Immature natural killer cell (primary cell): ENCODE measurements around the gene SPSB4. TPM values are rescaled to one million over a fixed set of nuclear protein-coding genes. Genes with fewer than 3 reads are reported as not detected.

Source experiments
- DNase-seq, 3 donors: peaks; one replicate each; pipeline ENCODE4 v3.0.0; 2022; ENCODE audit warnings: mixed read lengths in 1 of 3
- H3K27ac Mint-ChIP-seq, 6 donors: one replicate each; pipeline ENCODE4 v1.8.0; 2020; ENCODE audit warnings: mixed read lengths in 6 of 6, mild to moderate bottlenecking in 5 of 6, inconsistent platforms in 4 of 6, moderate library complexity in 3 of 6
- H3K27me3 Mint-ChIP-seq, 3 donors: one replicate each; pipeline ENCODE4 v1.8.0; 2020 to 2021; ENCODE audit warnings: low read depth in 3 of 3, mild to moderate bottlenecking in 3 of 3, mixed read lengths in 3 of 3, moderate library complexity in 3 of 3, inconsistent platforms in 1 of 3
- H3K36me3 Mint-ChIP-seq, 3 donors: one replicate each; pipeline ENCODE4 v1.8.0; 2020; ENCODE audit warnings: mixed read lengths in 3 of 3, inconsistent platforms in 2 of 3, mild to moderate bottlenecking in 2 of 3
- H3K4me1 Mint-ChIP-seq, 2 donors: one replicate each; pipeline ENCODE4 v1.8.0; 2020; ENCODE audit warnings: inconsistent platforms in 2 of 2, mild to moderate bottlenecking in 2 of 2, mixed read lengths in 2 of 2, moderate library complexity in 1 of 2
- H3K4me3 Mint-ChIP-seq, 5 donors: one replicate each; pipeline ENCODE4 v1.8.0; 2020; ENCODE audit warnings: mild to moderate bottlenecking in 5 of 5, mixed read lengths in 5 of 5, inconsistent platforms in 3 of 5, moderate library complexity in 3 of 5
- H3K9me3 Mint-ChIP-seq, 6 donors: one replicate each; pipeline ENCODE4 v1.8.0; 2020; ENCODE audit warnings: mild to moderate bottlenecking in 6 of 6, mixed read lengths in 6 of 6, inconsistent platforms in 4 of 6, moderate library complexity in 3 of 6
- polyA plus RNA-seq, 3 donors: library from polyadenylated mRNA; unstranded; fragments of 300-500 nt; fragmentation: Illumina TruSeq; gene quantifications; one replicate each; pipeline ENCODE4 v1.2.3, GENCODE V29; 2021

The SPSB4 gene
- polyA plus RNA-seq, 3 donors from 2014 or later = not detected

- H3K4me1 Mint-ChIP-seq = peaks cover 5 to 12% of the 10 kb centered on the region in 2 donors
- peaks cover 0 to 3% (median 2%) of the 10 kb centered on the region in 3 donors for H3K27me3 Mint-ChIP-seq
- no peaks in the 10 kb centered on the region for H3K9me3 Mint-ChIP-seq
- no peaks in the 10 kb centered on the region for H3K36me3 Mint-ChIP-seq
- H3K4me3 Mint-ChIP-seq = no peak overlapping the region
- H3K27ac Mint-ChIP-seq = no peak overlapping the region
- DNase-seq = no peak
These were observed 21.8 kb downstream of the SPSB4 start for GRCh38 chr3:141072950-141073349.

DNA sequence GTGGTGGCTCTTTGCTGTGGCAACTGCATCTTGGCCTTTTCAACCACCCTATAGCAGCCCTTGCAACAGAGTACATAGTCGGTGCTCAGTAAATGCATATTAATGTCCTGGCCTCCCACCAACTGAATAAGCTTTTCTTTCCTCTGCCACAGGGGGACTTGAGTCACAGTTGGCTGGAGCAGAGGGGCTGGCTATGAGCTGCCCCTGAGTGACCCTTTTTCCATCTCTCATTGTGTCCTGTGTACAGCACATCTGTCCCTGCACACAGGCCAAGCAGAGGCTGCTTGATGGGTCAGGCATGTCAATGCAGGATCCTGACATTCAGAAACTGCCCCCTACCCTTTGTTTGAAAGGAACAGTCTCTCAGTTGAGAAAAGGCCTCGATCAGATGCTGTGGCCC is 22.4 kb downstream of the SPSB4 start:
- H3K9me3 Mint-ChIP-seq = no peaks in the 10 kb centered on the region
- no peaks in the 10 kb centered on the region for H3K36me3 Mint-ChIP-seq
- no peak for DNase-seq
- H3K27ac Mint-ChIP-seq = no peak overlapping the region
- peaks cover 0 to 3% (median 2%) of the 10 kb centered on the region in 3 donors for H3K27me3 Mint-ChIP-seq
- no peak overlapping the region for H3K4me3 Mint-ChIP-seq
- H3K4me1 Mint-ChIP-seq = peaks cover 5 to 12% of the 10 kb centered on the region in 2 donors

DNA sequence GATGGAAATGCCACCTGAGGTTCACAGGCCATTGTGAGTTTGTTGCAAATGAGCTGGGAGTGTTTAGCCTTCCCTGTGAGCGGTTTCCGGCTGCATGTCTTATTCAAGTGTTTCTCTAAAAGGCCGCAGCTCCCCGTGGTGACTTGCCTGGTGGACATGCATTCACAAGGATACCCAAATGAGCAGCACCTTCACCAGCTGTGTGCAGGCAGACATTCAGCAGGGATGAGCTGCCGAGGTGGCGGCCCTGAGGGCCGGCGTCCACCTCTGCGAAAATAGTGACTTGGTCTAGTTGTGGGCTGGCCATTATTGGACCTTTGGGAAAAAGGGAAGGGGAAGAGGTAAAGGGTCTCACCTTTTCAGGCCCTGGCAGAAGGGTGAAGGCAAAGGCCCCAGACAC is 23.4 kb downstream of the SPSB4 start:
- peaks cover 0 to 3% (median 2%) of the 10 kb centered on the region in 3 donors for H3K27me3 Mint-ChIP-seq
- no peaks in the 10 kb centered on the region for H3K9me3 Mint-ChIP-seq

GRCh38 chr3:141076036-141076773 is 25.1 kb downstream of the SPSB4 start:
- Mint-ChIP-seq H3K27me3 (peaks cover 0 to 3% (median 2%) of the 10 kb centered on the region in 3 donors), H3K9me3 (no peaks in the 10 kb centered on the region), H3K36me3 (no peaks in the 10 kb centered on the region), H3K4me3 (peak overlapping the region in 1 of 5 donors; percentile 45), H3K4me1 (peaks cover 5 to 12% of the 10 kb centered on the region in 2 donors), H3K27ac (peak overlapping the region in 1 of 6 donors; percentile 18)
- DNase-seq = no peak

More for the DNA sequence above, 23.4 kb downstream of the SPSB4 start:
- no peak for DNase-seq
- no peak overlapping the region for H3K27ac Mint-ChIP-seq
- H3K36me3 Mint-ChIP-seq = no peaks in the 10 kb centered on the region
- H3K4me1 Mint-ChIP-seq = peaks cover 5 to 12% of the 10 kb centered on the region in 2 donors
- H3K4me3 Mint-ChIP-seq = no peak overlapping the region

GRCh38 chr3:141076797-141077571 is 25.8 kb downstream of the SPSB4 start:
- H3K4me3 Mint-ChIP-seq = peak overlapping the region in 3 of 5 donors; percentile 45 to 71 (median 61)
- peak in 1 of 3 donors; percentile 3 for DNase-seq
- H3K4me1 Mint-ChIP-seq = peaks cover 5 to 12% of the 10 kb centered on the region in 2 donors
- H3K27me3 Mint-ChIP-seq = peaks cover 0 to 3% (median 3%) of the 10 kb centered on the region in 3 donors
- no peak overlapping the region for H3K27ac Mint-ChIP-seq
- H3K9me3 Mint-ChIP-seq = no peaks in the 10 kb centered on the region
- H3K36me3 Mint-ChIP-seq = no peaks in the 10 kb centered on the region

- no peaks in the 10 kb centered on the region for H3K9me3 Mint-ChIP-seq
- H3K4me3 Mint-ChIP-seq = peak overlapping the region in 2 of 5 donors; percentile 45 to 61
- H3K36me3 Mint-ChIP-seq = no peaks in the 10 kb centered on the region
- no peak for DNase-seq
- peaks cover 0 to 3% (median 3%) of the 10 kb centered on the region in 3 donors for H3K27me3 Mint-ChIP-seq
- no peak overlapping the region for H3K27ac Mint-ChIP-seq
- peaks cover 5 to 12% of the 10 kb centered on the region in 2 donors for H3K4me1 Mint-ChIP-seq
These were observed 26.5 kb downstream of the SPSB4 start for GRCh38 chr3:141077631-141078030.

DNA sequence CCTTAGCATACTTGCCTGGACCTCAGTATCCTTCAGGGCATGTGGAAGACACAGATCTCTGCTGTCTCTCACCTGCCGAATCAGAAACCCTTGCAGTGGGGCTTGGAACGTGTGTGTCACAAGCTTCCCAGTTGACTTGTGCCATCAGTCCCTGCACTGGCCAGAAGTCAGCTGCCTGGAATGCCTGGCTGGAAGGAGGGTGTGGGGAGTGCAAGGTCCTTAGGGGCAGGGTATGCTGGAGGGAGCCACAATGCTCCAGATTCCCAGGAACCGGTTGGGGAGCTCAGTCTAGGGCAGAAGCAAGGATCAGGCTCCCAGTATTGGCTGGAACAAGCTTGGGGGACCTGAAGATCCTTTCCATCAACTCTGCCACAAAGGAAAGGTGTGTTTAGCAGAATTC is 27.1 kb downstream of the SPSB4 start:
- no peak for DNase-seq
- H3K4me3 Mint-ChIP-seq = no peak overlapping the region
- H3K36me3 Mint-ChIP-seq = no peaks in the 10 kb centered on the region
- H3K27me3 Mint-ChIP-seq = peaks cover 0 to 3% (median 3%) of the 10 kb centered on the region in 3 donors
- H3K27ac Mint-ChIP-seq = no peak overlapping the region
- peaks cover 5 to 12% of the 10 kb centered on the region in 2 donors for H3K4me1 Mint-ChIP-seq
- H3K9me3 Mint-ChIP-seq = no peaks in the 10 kb centered on the region

DNA sequence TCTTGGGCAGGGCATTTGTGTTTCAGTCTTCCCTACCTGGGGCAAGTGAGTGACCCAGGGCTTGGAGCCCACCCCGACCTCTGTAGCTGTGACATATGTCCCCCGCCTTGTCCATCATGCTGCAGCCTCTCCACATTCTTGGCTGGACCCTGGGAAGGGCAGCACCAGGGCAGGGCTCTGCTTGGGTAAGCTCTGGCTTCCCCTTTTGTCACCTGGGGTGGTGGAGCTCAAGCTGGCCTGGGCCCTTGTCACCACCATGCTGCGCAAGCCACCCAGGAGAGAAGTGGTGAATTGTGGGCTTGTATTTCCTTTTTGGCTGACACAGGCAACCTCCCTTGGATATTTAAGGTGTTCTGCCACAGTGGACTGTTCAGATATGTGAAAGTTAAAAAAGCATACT is 29.3 kb downstream of the SPSB4 start:
- Mint-ChIP-seq H3K36me3 (no peaks in the 10 kb centered on the region), H3K4me3 (no peak overlapping the region), H3K27ac (no peak overlapping the region), H3K27me3 (peaks cover 0 to 3% (median 3%) of the 10 kb centered on the region in 3 donors), H3K4me1 (peaks cover 5 to 12% of the 10 kb centered on the region in 2 donors), H3K9me3 (no peaks in the 10 kb centered on the region)
- DNase-seq = no peak

GRCh38 chr3:141081141-141081795 is 30.1 kb downstream of the SPSB4 start:
- Mint-ChIP-seq H3K36me3 (no peaks in the 10 kb centered on the region), H3K27me3 (peaks cover 0 to 2% (median 0%) of the 10 kb centered on the region in 3 donors)
- no peak for DNase-seq

DNA sequence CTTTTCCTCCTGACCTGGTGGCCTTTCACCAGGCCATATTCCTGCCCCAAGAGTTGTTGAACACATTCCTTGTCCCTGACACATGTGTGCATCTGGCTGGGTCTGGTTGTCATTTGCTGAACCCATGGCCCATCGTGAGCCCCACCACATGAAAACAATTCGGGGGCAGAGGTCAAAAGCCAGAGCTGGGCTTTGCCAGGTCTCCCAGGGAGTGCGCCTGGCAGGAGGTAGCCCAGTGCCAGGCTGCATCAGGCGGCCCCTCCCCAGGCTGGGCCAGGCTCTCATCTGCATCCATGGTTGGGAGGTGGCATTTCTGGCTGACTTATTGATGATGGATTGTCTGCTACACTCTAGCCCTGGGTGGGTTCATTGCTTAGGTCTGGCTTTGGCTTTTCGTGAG is 30.9 kb downstream of the SPSB4 start:
- no peak overlapping the region for H3K27ac Mint-ChIP-seq
- DNase-seq = no peak
- H3K36me3 Mint-ChIP-seq = no peaks in the 10 kb centered on the region
- H3K9me3 Mint-ChIP-seq = no peaks in the 10 kb centered on the region
- peaks cover 2 to 5% of the 10 kb centered on the region in 2 donors for H3K4me1 Mint-ChIP-seq
- H3K27me3 Mint-ChIP-seq = peaks cover 0 to 2% (median 1%) of the 10 kb centered on the region in 3 donors
- H3K4me3 Mint-ChIP-seq = no peak overlapping the region

More at GRCh38 chr3:141081141-141081795, 30.1 kb downstream of the SPSB4 start:
- no peak overlapping the region for H3K27ac Mint-ChIP-seq
- no peaks in the 10 kb centered on the region for H3K9me3 Mint-ChIP-seq
- no peak overlapping the region for H3K4me3 Mint-ChIP-seq
- peaks cover 5 to 12% of the 10 kb centered on the region in 2 donors for H3K4me1 Mint-ChIP-seq

- H3K4me3 Mint-ChIP-seq = no peak overlapping the region
- H3K9me3 Mint-ChIP-seq = no peaks in the 10 kb centered on the region
- no peak for DNase-seq
- peaks cover 0 to 5% (median 2%) of the 10 kb centered on the region in 3 donors for H3K27me3 Mint-ChIP-seq
- no peaks in the 10 kb centered on the region for H3K4me1 Mint-ChIP-seq
- no peak overlapping the region for H3K27ac Mint-ChIP-seq
- H3K36me3 Mint-ChIP-seq = no peaks in the 10 kb centered on the region
These were observed 32.1 kb downstream of the SPSB4 start for GRCh38 chr3:141083226-141083625.

DNA sequence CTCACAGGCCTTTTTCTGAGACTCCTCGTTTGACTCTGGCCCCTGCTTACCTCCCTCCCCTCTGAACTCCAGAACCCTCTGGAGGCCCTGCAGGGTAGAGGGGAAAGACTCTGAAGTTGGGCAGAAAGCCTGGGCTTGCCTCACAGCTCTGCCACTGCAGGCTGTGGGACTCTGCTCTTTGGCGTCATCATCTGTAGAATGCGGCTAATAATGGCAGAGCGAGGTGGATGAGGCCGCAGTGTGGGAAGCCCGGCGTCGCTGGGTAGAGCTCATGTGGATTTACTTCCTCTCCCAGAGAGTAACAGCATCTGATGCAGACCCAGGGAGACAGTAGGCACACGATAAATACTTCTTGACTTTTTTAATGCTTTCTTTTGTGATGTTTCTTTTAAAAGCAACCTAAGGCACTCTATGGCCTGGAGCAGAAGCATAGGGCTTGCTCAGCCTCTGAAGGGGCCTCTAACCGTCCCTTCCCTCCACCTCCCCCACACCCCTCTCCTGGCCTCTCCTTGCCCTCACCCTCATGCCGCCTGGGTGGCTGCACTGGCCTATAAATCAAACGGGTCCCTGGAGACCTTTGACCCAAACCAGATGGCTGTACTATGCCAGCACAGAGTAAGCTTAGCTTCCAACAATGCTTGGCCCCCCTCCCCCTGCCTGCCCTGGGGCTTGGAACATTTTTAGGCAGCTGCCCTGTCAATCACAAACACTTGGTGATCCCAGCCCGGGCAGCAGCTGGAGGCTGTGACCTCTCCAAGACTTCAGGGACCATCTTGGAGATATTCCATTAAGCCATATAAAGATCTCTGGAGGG is 32.9 kb downstream of the SPSB4 start:
- no peaks in the 10 kb centered on the region for H3K4me1 Mint-ChIP-seq
- H3K27ac Mint-ChIP-seq = no peak overlapping the region
- H3K36me3 Mint-ChIP-seq = no peaks in the 10 kb centered on the region
- H3K4me3 Mint-ChIP-seq = no peak overlapping the region
- DNase-seq = no peak
- H3K27me3 Mint-ChIP-seq = peaks cover 0 to 5% (median 2%) of the 10 kb centered on the region in 3 donors
- no peaks in the 10 kb centered on the region for H3K9me3 Mint-ChIP-seq
